SK-N-SH (cell line): ENCODE measurements around the gene SLCO3A1. TPM values are rescaled to one million over a fixed set of nuclear protein-coding genes. Genes with fewer than 3 reads are reported as not detected.

Experiments
- CTCF ChIA-PET: fragments of 300-600, 350-600 bp; formaldehyde crosslinking; extraction: SDS; loops from one replicate; lab custom pipeline; 2021; lab: Yijun Ruan, JAX
- POLR2A ChIA-PET: fragments of 350-600 bp; sonication (Branson Sonifier 250); formaldehyde crosslinking; extraction: SDS; loops from one replicate; lab custom pipeline; 2020; ENCODE audit warnings: antibody characterized with exemption, inconsistent platforms; lab: Yijun Ruan, JAX
- DNase-seq: peaks from one replicate; pipeline ENCODE4 v3.0.0; 2012
- H2AFZ ChIP-seq: fragments of 200-600 bp; sonication (generic); 2 replicates; pipeline ENCODE4 v1.8.1; 2016; ENCODE audit warnings: antibody characterized with exemption, mild to moderate bottlenecking, low read depth
- H3F3A ChIP-seq: fragments of 200-600 bp; sonication (generic); replicated peaks from 2 replicates; pipeline ENCODE3; 2016; ENCODE audit warnings: antibody characterized with exemption, mild to moderate bottlenecking; ENCODE audit not compliant: insufficient read depth
- H3K27ac ChIP-seq, 2 experiments: fragments of 200-500 bp in 1 of 2; fragments of 200-600 bp in 1 of 2; sonication (Bioruptor generic) in 1 of 2; sonication (generic), shearing (Covaris generic) in 1 of 2; 2 replicates each; pipeline versions ENCODE4 v1.5.1 to v1.6.1; 2014 to 2016; ENCODE audit warnings: low read depth in 2 of 2, inconsistent platforms in 1 of 2, low read length in 1 of 2, mild to moderate bottlenecking in 1 of 2, mixed read lengths in 1 of 2
- H3K27me3 ChIP-seq: fragments of 200-600 bp; sonication (generic), shearing (Covaris generic); 2 replicates; pipeline ENCODE4 v1.6.1; 2016; ENCODE audit warnings: mixed run types; ENCODE audit not compliant: insufficient read depth
- H3K36me3 ChIP-seq, 2 experiments: fragments of 200-500 bp in 1 of 2; fragments of 200-600 bp in 1 of 2; sonication (Bioruptor generic) in 1 of 2; sonication (generic) in 1 of 2; replicated peaks in 1 of 2; 2 replicates each; pipeline versions ENCODE3 to v1.5.1; 2014 to 2016; ENCODE audit warnings: low read length in 1 of 2, mild to moderate bottlenecking in 1 of 2; ENCODE audit not compliant: insufficient read depth in 2 of 2, control insufficient read depth in 1 of 2
- H3K4me1 ChIP-seq, 2 experiments: fragments of 200-500 bp in 1 of 2; fragments of 200-600 bp in 1 of 2; sonication (Bioruptor generic) in 1 of 2; sonication (generic), shearing (Covaris generic) in 1 of 2; 2 replicates each; pipeline versions ENCODE4 v1.5.1 to v1.6.1; 2014 to 2016; ENCODE audit warnings: low read depth in 1 of 2, low read length in 1 of 2, mixed run types in 1 of 2; ENCODE audit not compliant: insufficient read depth in 2 of 2, control insufficient read depth in 1 of 2
- H3K4me2 ChIP-seq: fragments of 200-600 bp; sonication (generic), shearing (Covaris generic); 2 replicates; pipeline ENCODE4 v1.6.1; 2017; ENCODE audit warnings: mixed run types
- H3K4me3 ChIP-seq, 2 experiments: fragments of 200-500 bp in 1 of 2; fragments of 200-600 bp in 1 of 2; sonication (Bioruptor generic) in 1 of 2; sonication (generic), shearing (Covaris generic) in 1 of 2; 2 replicates each; pipeline versions ENCODE4 v1.5.1 to v1.8.1; 2014 to 2016; ENCODE audit warnings: low read depth in 2 of 2, inconsistent platforms in 1 of 2, low read length in 1 of 2, mild to moderate bottlenecking in 1 of 2, mixed read lengths in 1 of 2, moderate library complexity in 1 of 2
- H3K79me2 ChIP-seq: fragments of 200-600 bp; sonication (generic); 2 replicates; pipeline ENCODE4 v1.8.1; 2017; ENCODE audit warnings: mild to moderate bottlenecking; ENCODE audit not compliant: insufficient read depth
- H3K9ac ChIP-seq: fragments of 200-600 bp; sonication (generic); 2 replicates; pipeline ENCODE4 v1.6.1; 2017; ENCODE audit warnings: mixed run types
- H3K9me2 ChIP-seq: fragments of 200-600 bp; sonication (generic); 2 replicates; pipeline ENCODE4 v1.6.1; 2017; ENCODE audit warnings: mixed run types
- H3K9me3 ChIP-seq: fragments of 200-600 bp; sonication (generic); 2 replicates; pipeline ENCODE4 v1.6.1; 2017; ENCODE audit warnings: mixed run types, mild to moderate bottlenecking, moderate library complexity
- H4K20me1 ChIP-seq: fragments of 200-600 bp; sonication (generic); 2 replicates; pipeline ENCODE4 v1.6.1; 2017; ENCODE audit warnings: mild to moderate bottlenecking, mixed run types; ENCODE audit not compliant: insufficient read depth
- ELF1 ChIP-seq: IDR thresholded peaks from 2 replicates; pipeline ENCODE4 v1.4.0; 2012
- EP300 ChIP-seq, 2 experiments: IDR thresholded peaks; 2 replicates each; pipeline versions ENCODE4 v1.4.0 to v1.6.1; 2012; ENCODE audit warnings: borderline replicate concordance in 1 of 2, low read depth in 1 of 2, low read length in 1 of 2
- EZH2phosphoT487 ChIP-seq: fragments of 200-600 bp; sonication (generic); IDR thresholded peaks from 2 replicates; pipeline ENCODE4 v1.6.1; 2017; ENCODE audit warnings: low read depth, mixed run types, mild to moderate bottlenecking, antibody characterized with exemption, moderate library complexity, borderline replicate concordance
- FOSL2 ChIP-seq: IDR thresholded peaks from 2 replicates; pipeline ENCODE4 v1.4.0; 2012; ENCODE audit warnings: low read depth, mild to moderate bottlenecking, moderate library complexity, borderline replicate concordance
- FOXM1 ChIP-seq: IDR thresholded peaks from 2 replicates; pipeline ENCODE4 v1.4.0; 2012; ENCODE audit warnings: low read depth, mild to moderate bottlenecking
- GABPA ChIP-seq: IDR thresholded peaks from 2 replicates; pipeline ENCODE4 v1.4.0; 2012; ENCODE audit warnings: low read depth, mild to moderate bottlenecking
- GATA2 ChIP-seq: sonication (generic); formaldehyde crosslinking; IDR thresholded peaks from 2 replicates; pipeline ENCODE4 v1.5.0; 2020; ENCODE audit warnings: mild to moderate bottlenecking, missing genetic modification reagents
- JUND ChIP-seq: IDR thresholded peaks from 2 replicates; pipeline ENCODE4 v1.4.0; 2012
- MAX ChIP-seq: IDR thresholded peaks from 2 replicates; pipeline ENCODE4 v1.4.0; 2012; ENCODE audit warnings: low read depth
- NFIC ChIP-seq: IDR thresholded peaks from 2 replicates; pipeline ENCODE4 v1.4.0; 2012; ENCODE audit warnings: borderline replicate concordance
- POLR2AphosphoS5 ChIP-seq: IDR thresholded peaks from 2 replicates; pipeline ENCODE4 v1.6.1; 2012; ENCODE audit warnings: low read depth, low read length
- RAD21 ChIP-seq: IDR thresholded peaks from 2 replicates; pipeline ENCODE4 v1.6.1; 2012; ENCODE audit warnings: mild to moderate bottlenecking, low read length
- RXRA ChIP-seq: IDR thresholded peaks from 2 replicates; pipeline ENCODE4 v1.4.0; 2012; ENCODE audit warnings: low read depth, mild to moderate bottlenecking, borderline replicate concordance
- SIN3A ChIP-seq: IDR thresholded peaks from 2 replicates; pipeline ENCODE4 v1.6.1; 2012; ENCODE audit warnings: low read depth, mild to moderate bottlenecking, low read length, moderate library complexity, borderline replicate concordance
- TAF1 ChIP-seq: IDR thresholded peaks from 2 replicates; pipeline ENCODE4 v1.6.1; 2012; ENCODE audit warnings: low read depth, mild to moderate bottlenecking, low read length, moderate library complexity, borderline replicate concordance
- TEAD4 ChIP-seq: IDR thresholded peaks from 2 replicates; pipeline ENCODE4 v1.4.0; 2012; ENCODE audit warnings: mild to moderate bottlenecking, borderline replicate concordance; ENCODE audit not compliant: insufficient read depth
- YY1 ChIP-seq: IDR thresholded peaks from 2 replicates; pipeline ENCODE4 v1.4.0; 2012; ENCODE audit warnings: low read depth, mild to moderate bottlenecking
- WGBS: methylation state at CpG from one replicate; pipeline ENCODE4 v1.1.6; 2017; ENCODE audit warnings: low lambda C conversion rate; 5-methylcytosine and 5-hydroxymethylcytosine counted together
- polyA plus RNA-seq, 3 experiments: library from polyadenylated mRNA; depleted of rRNA; stranded (reverse); fragments of >200 nt; gene quantifications; 2 replicates each; pipeline ENCODE4 v1.2.3, GENCODE V29; 2012
- TF ChIP-seq, protein P1 (sequence below): IDR thresholded peaks from 2 replicates; pipeline ENCODE4 v1.6.1; 2012; ENCODE audit warnings: mild to moderate bottlenecking, low read depth, low read length, moderate library complexity
- TF ChIP-seq, protein P2 (sequence below): IDR thresholded peaks from 2 replicates; pipeline ENCODE4 v1.4.0; 2012; ENCODE audit warnings: low read depth, borderline replicate concordance
- TF ChIP-seq, protein P3 (sequence below): IDR thresholded peaks from 2 replicates; pipeline ENCODE4; 2012

Gene SLCO3A1
- polyA plus RNA-seq, 1 of the 3 experiments (the other 2 are of a cell fraction) = 19.7 TPM

DNA sequence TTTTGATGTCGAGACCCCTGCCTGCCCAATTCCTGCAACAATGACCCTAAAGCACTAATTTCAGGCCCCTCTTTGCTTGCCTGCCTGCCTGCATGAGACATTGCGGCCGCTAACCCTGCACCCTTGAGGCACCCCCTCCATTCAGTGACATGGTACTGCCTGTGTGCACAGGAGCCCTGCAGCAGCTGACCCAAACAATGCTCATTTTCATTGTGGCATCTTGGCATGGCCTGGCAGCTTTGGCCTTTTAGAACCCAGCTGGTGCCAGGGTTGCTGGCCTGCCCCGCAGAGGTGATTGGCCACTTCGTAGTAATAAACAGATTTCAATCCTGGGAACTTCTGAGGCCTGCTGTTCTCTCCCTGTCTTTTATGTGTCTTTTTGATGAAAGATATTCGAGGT, 33.8 kb downstream of the SLCO3A1 start (continued):
- TF ChIP-seq, protein P1, sequence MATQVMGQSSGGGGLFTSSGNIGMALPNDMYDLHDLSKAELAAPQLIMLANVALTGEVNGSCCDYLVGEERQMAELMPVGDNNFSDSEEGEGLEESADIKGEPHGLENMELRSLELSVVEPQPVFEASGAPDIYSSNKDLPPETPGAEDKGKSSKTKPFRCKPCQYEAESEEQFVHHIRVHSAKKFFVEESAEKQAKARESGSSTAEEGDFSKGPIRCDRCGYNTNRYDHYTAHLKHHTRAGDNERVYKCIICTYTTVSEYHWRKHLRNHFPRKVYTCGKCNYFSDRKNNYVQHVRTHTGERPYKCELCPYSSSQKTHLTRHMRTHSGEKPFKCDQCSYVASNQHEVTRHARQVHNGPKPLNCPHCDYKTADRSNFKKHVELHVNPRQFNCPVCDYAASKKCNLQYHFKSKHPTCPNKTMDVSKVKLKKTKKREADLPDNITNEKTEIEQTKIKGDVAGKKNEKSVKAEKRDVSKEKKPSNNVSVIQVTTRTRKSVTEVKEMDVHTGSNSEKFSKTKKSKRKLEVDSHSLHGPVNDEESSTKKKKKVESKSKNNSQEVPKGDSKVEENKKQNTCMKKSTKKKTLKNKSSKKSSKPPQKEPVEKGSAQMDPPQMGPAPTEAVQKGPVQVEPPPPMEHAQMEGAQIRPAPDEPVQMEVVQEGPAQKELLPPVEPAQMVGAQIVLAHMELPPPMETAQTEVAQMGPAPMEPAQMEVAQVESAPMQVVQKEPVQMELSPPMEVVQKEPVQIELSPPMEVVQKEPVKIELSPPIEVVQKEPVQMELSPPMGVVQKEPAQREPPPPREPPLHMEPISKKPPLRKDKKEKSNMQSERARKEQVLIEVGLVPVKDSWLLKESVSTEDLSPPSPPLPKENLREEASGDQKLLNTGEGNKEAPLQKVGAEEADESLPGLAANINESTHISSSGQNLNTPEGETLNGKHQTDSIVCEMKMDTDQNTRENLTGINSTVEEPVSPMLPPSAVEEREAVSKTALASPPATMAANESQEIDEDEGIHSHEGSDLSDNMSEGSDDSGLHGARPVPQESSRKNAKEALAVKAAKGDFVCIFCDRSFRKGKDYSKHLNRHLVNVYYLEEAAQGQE = no peak
- TF ChIP-seq SIN3A = no peak
- TF ChIP-seq, protein P2, sequence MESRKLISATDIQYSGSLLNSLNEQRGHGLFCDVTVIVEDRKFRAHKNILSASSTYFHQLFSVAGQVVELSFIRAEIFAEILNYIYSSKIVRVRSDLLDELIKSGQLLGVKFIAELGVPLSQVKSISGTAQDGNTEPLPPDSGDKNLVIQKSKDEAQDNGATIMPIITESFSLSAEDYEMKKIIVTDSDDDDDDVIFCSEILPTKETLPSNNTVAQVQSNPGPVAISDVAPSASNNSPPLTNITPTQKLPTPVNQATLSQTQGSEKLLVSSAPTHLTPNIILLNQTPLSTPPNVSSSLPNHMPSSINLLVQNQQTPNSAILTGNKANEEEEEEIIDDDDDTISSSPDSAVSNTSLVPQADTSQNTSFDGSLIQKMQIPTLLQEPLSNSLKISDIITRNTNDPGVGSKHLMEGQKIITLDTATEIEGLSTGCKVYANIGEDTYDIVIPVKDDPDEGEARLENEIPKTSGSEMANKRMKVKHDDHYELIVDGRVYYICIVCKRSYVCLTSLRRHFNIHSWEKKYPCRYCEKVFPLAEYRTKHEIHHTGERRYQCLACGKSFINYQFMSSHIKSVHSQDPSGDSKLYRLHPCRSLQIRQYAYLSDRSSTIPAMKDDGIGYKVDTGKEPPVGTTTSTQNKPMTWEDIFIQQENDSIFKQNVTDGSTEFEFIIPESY = no peak
- TF ChIP-seq, protein P3, sequence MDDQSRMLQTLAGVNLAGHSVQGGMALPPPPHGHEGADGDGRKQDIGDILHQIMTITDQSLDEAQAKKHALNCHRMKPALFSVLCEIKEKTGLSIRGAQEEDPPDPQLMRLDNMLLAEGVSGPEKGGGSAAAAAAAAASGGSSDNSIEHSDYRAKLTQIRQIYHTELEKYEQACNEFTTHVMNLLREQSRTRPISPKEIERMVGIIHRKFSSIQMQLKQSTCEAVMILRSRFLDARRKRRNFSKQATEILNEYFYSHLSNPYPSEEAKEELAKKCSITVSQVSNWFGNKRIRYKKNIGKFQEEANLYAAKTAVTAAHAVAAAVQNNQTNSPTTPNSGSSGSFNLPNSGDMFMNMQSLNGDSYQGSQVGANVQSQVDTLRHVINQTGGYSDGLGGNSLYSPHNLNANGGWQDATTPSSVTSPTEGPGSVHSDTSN = no peak
- TF ChIP-seq, all 33 proteins: peak for 0

GRCh38 chr15:91887921-91888373, 34.4 kb downstream of the SLCO3A1 start:
- DNase-seq = no peak
- WGBS = 96% methylated on average over 5 of the region's 5 CpGs
- POLR2A ChIA-PET = no interaction called here

More at GRCh38 chr15:91887921-91888373, 34.4 kb downstream of the SLCO3A1 start:
- H3K9ac ChIP-seq = no peak overlapping the region
- no peaks in the 10 kb centered on the region for H3K9me3 ChIP-seq
- no peaks in the 10 kb centered on the region for H3K27me3 ChIP-seq
- H2AFZ ChIP-seq = no peak overlapping the region
- H4K20me1 ChIP-seq = no peaks in the 10 kb centered on the region
- H3K4me3 ChIP-seq = no peak overlapping the region
- CTCF ChIA-PET = interaction anchor here (0.6 kb wide), 1 partner anchor 585 kb away, joined by 3 read pairs; no protein-coding TSS in a partner anchor
- H3K79me2 ChIP-seq = peaks cover 21% of the 10 kb centered on the region; the same call in 1 of the 2 replicates
- no peak overlapping the region for H3K27ac ChIP-seq
- no peaks in the 10 kb centered on the region for H3F3A ChIP-seq
- no peak overlapping the region for H3K4me2 ChIP-seq
- TF ChIP-seq RAD21 (no peak), ELF1 (no peak), FOSL2 (no peak), EZH2phosphoT487 (no peak), POLR2AphosphoS5 (no peak), RXRA (no peak), GATA2 (CRISPR knock-in tag) (no peak), TAF1 (no peak), GABPA (no peak), JUND (no peak), NFIC (no peak), MAX (no peak), YY1 (no peak), TEAD4 (no peak), EP300 (IDR thresholded peaks at IDR 0.05; ENCODE audit: borderline replicate concordance in 1 of 2, low read depth in 1 of 2, low read length in 1 of 2) (no peak), FOXM1 (no peak)
- TF ChIP-seq, protein P3 = no peak
- no peaks in the 10 kb centered on the region for H3K36me3 ChIP-seq
- H3K4me1 ChIP-seq = peaks cover 12 to 20% of the 10 kb centered on the region in 2 experiments
- no peaks in the 10 kb centered on the region for H3K9me2 ChIP-seq
